Retinal pigment epithelial cell (primary cell): ENCODE measurements around the gene IFI27L1.
A peak's percentile ranks its signal among the peaks of the same experiment; 100 is the strongest.

Experiments used
- DNase-seq: peaks from one replicate; pipeline ENCODE4 v3.0.0-alpha.2; 2010; ENCODE audit warnings: low read depth
- H3K4me3 ChIP-seq: 2 replicates; pipeline ENCODE4 v1.5.1; 2011; ENCODE audit warnings: mild to moderate bottlenecking, low read length, control low read depth, moderate library complexity
- TF ChIP-seq, protein P1 (sequence below): conservative IDR thresholded peaks from 2 replicates; pipeline ENCODE4 v1.5.1; 2011; ENCODE audit warnings: low read depth, low read length, control low read depth, inconsistent platforms

The IFI27L1 gene

DNA sequence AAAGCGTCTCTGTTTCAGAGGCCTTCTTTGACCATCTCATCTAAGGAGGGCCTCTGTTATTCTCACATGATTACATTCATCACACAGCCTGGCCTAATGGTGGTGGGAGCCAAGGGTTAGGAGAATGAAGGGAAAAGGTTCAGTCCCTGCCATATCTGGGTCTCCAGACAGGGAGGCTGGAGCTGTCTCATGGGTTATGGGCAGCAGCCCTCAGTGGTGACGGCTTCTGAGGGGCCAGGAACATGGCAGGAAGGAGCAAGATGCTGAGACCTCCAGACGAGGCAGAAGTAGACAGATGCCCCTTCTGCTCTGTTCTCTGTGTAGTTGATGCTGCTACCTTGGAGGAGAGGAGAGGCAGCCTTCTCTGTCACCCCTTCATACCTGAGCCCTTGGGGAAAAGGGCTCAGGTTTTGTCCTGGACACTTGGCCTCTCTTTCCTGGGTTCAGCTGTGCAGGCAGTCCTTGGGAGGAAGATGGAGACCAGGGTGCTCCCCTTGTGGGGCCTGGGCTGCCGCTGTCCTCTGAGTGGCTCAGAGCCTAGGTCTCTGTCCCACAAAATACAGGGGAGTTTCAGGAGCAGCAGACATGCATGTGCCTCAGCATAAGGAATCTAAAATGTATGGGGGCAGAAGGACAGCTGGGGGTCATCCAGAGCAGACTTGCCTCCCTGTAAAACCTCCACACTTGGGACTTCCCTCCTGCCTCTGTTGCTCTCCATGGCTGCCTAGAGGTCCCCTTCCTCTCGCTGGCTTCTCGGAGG lies 44.7 kb downstream of the IFI27L1 start:
- TF ChIP-seq, protein P1, sequence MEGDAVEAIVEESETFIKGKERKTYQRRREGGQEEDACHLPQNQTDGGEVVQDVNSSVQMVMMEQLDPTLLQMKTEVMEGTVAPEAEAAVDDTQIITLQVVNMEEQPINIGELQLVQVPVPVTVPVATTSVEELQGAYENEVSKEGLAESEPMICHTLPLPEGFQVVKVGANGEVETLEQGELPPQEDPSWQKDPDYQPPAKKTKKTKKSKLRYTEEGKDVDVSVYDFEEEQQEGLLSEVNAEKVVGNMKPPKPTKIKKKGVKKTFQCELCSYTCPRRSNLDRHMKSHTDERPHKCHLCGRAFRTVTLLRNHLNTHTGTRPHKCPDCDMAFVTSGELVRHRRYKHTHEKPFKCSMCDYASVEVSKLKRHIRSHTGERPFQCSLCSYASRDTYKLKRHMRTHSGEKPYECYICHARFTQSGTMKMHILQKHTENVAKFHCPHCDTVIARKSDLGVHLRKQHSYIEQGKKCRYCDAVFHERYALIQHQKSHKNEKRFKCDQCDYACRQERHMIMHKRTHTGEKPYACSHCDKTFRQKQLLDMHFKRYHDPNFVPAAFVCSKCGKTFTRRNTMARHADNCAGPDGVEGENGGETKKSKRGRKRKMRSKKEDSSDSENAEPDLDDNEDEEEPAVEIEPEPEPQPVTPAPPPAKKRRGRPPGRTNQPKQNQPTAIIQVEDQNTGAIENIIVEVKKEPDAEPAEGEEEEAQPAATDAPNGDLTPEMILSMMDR = no peak
- H3K4me3 ChIP-seq = no peak overlapping the region
- no peak for DNase-seq

DNA sequence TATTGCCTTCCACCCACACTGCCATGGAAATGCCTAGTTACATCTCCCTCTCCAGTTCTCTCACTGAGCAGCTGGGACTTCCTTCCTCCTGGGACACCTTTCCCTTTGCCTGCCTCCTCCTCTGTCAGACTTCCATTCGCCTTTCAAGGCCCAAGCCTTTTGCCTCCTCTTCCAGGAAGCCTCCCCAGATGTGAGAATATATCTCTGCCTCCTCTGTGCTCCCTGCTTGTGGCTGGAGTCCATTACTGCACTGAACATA lies 45.2 kb downstream of the IFI27L1 start:
- DNase-seq = no peak
- TF ChIP-seq, protein P1 = no peak
- no peak overlapping the region for H3K4me3 ChIP-seq

DNA sequence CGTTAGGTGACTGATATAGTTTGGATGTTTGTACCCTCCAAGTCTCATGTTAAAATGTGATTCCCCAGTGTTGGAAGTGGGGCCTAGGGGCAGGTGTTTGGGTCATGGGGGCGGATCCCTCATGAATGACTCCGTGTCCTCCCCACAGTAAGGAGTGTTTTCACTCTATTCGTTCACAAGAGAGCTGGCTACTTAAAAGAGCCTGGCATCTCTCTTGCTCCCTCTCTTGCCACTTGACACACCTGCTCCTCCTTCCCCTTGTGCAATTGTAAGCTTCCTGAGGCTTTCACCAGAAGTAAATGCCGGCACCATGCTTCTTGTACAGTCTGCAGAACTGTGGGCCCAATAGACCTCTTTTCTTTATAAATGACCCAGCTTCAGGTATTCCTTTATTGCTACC lies 45.7 kb downstream of the IFI27L1 start:
- no peak for DNase-seq
- no peak overlapping the region for H3K4me3 ChIP-seq
- TF ChIP-seq, protein P1 = no peak

DNA sequence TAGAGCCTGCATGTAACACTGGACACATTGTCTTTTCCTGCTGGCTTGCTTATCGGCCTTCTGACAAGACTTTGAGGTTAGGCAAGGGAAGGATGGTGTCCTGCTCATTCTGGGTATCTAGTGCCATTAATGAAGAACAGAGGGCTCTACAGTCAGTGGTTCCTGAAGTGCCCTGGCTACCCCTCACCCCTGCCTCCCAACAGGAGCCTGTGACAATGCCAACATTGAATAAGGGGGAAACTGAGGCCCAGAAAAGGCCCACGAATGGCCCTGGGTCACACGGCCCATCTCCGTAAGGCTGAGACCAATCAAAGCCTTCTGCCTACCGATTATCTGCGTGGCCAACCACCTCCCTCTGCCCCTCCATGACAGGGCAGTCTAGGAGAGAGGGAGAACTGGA lies 46.2 kb downstream of the IFI27L1 start:
- TF ChIP-seq, protein P1 = no peak
- no peak for DNase-seq
- no peak overlapping the region for H3K4me3 ChIP-seq

DNA sequence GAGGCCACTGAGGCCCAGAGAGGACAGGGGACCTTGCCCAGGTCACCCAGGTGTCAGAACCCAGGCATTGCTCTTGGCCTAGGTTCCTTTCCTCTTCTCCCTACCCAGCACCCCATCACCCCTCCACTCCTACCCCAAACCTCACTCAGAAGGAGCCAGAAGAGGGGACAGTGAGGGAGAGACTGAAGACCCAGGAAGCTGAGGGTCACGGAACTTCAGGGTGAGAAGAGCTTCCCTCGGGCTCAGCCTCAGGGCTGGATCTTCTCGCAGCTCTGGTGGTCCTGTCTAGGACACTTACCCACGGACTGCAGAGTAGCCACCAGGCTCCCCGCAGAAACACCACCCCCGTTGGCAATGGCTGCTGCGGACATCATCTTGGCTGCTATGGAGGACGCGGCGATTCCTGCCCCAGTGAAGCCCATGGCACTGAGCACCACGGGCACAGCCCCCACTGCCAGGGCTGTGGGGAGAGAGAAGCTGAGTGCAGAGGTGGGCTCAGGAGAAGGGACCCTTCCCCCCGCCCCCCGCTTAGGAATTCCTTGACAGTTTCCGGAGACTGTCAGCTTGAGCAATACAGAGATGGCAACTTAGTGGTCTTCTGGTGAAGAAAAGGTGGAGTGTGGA lies 47.2 kb downstream of the IFI27L1 start:
- no peak for DNase-seq
- H3K4me3 ChIP-seq = no peak overlapping the region
- TF ChIP-seq, protein P1 = no peak

DNA sequence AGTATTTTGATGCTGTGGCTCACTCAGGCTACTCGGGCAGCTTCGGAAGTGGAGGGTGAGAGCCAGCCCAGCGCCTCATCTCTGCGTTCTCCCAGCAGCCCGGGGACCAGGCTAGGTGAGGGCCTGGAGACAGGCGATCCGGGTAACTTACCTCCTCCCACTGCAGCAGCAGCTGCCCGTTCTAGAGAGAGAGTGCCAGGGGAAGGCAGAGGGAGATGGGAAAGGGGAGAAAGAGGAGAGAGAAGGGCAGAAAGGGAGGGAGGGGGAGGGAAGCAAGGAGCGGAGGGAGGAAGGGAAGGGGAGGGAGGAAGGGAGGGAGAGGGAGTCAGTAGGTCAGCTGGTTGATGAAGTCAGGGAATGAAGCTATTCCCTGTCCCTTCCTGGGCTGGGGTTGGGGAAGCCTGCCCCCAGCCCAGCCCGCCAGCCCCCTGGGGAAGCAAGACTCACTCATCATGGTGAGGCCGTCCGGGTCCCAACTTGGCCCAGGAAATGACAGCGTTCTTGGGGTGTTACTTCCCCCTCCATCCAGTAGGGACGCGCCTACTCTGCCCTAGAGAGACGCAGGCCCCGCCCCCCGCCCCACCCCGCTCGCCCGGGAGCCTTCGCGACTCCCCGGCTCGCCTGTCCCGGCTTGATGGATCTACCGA lies 48.1 kb downstream of the IFI27L1 start, which contains the start of gene IFI27L2:
TSS of gene IFI27L2 (minus strand) at position 494 of the 647 bp plus-strand sequence. CDS start at position 454, 40 bp downstream.
- peak within 1 kb of the TSS; percentile 68 for H3K4me3 ChIP-seq
- TF ChIP-seq, protein P1 = peak; percentile 28
- DNase-seq = peak; percentile 20
